ENCODE results near the gene CENPF. TPM values are rescaled to one million over a fixed set of nuclear protein-coding genes. Genes with fewer than 3 reads are reported as not detected.
"Not testable (repeated sequence)": the region's sequence is repeated elsewhere in the genome, so short reads cannot be mapped to it uniquely, and the experiment has no call there.

Gene CENPF
- total RNA-seq, 2 donors from 2014 or later: 2.9 to 10.9 TPM

DNA sequence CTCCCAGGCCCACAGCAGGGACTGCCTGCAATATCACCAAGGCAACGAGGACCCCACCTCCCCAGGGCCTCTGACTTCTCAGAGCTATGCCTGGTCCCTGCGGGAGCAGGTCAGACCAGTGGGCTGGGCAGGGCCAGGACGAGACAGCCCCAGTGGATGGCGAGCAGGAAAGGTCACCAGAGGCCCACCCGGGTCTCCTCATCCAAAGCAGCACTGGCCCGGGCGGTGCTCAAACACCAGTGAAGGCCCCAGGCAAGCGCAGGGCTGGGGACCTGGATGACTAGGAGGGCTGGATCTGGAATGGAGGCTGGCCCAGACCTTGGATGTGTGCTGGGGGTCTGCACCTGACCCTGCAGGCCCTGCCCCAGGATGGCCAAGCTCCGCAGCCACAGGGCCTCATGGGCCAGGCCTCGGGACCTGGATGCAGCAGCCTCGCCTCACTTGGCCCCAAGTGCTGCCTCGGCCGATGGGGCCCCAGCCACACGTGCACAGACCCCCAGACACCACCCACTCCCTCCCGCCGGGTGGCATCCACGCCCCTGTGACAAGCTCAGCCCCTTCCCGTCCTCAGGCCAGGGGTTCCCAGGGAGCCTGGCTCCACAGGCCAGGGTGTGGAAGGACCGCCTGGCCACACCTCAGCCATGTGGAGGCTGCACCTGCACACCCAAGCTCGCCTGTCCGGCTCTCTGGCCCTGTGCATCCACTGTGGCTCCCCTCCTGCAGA, 4.7 kb downstream of the CENPF start:
- DNase-seq (ENCODE audit: low spot score); H3K36me3 ChIP-seq; H3K27ac ChIP-seq; intact Hi-C loops (cut with DNase I); H3K27me3 ChIP-seq (replicated peaks; ENCODE audit: insufficient read depth); H3K4me3 ChIP-seq; H3K9me3 ChIP-seq; H3K4me1 ChIP-seq (replicated peaks): not testable (repeated sequence)
- 95% methylated on average over 16 of the region's 21 CpGs for WGBS

DNA sequence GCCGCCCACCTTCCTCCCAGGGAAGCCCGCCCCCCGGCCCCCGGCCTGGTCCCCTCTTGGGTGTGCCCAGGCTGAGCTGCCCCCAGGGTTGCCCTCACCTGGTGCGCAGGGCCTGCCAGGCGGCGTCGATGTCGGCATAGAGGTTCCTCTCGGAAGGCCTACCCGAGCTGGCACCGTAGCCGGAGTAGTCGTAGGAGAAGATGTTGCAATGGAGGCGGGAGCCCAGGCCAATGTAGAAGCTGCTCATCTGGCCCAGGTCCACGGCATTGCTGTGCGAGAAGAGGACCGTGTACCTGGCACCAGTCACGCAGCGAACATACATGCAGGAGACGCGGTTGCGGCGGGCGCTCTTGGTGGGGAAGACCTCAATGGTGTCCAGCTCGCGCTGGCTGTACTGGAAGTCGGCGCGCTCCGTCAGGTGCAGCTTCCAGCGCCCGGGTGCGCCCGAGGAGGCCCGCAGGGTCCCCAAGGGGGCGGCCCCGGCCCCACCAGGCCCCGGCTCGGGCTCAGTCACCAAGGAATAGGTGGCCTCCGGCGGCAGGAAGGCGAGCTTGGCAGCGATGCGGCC, 5.3 kb downstream of the CENPF start:
- intact Hi-C loops (cut with DNase I); DNase-seq (ENCODE audit: low spot score); H3K36me3 ChIP-seq; H3K4me3 ChIP-seq; H3K9me3 ChIP-seq; H3K4me1 ChIP-seq (replicated peaks); H3K27me3 ChIP-seq (replicated peaks; ENCODE audit: insufficient read depth); H3K27ac ChIP-seq: not testable (repeated sequence)
- 97% methylated on average over 42 of the region's 45 CpGs for WGBS

DNA sequence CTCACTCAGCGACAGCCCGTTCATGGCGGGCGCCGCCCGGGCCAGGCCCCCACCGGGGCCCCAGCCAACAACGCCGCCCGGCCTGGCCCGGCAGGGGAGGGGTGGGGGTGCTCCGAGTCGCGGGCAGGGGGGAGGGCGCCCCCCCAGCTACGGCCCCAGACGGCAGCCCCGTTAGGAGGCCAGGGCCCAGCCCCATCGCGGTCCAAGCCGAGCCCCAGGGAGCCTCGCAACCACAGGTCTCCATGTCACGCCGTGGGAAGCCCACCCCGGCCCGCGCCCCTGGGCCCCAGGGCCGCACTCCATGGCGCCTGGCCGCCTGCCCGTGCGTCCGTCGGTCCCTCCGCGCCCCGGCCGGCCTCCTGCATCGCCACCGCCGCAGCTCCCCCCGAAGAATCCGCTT, 5.8 kb downstream of the CENPF start:
- H3K4me1 ChIP-seq (replicated peaks); H3K27me3 ChIP-seq (replicated peaks; ENCODE audit: insufficient read depth); H3K27ac ChIP-seq; intact Hi-C loops (cut with DNase I); H3K36me3 ChIP-seq; DNase-seq (ENCODE audit: low spot score); H3K4me3 ChIP-seq; H3K9me3 ChIP-seq: not testable (repeated sequence)
- 98% methylated on average over 42 of the region's 43 CpGs for WGBS

DNA sequence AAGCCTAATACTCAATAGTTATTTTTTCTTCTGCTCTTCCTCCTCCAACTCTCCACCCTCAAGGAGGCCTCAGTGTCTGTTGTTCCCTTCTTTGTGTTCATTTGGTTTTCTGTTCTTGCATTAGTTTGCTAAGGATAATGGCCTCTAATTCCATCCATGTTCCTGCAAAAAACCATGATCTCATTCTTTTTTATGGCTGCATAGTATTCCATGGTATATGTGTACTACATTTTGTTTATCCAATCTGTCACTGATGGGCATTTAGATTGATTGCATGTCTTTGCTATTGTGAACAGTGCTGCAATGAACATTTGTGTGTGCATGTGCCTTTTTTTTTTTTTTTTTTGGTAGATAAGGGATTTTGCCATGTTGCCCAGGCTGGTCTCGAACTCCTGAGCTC, 6.7 kb downstream of the CENPF start:
- WGBS: 69% methylated on average over 1 of the region's 1 CpG
- Histone ChIP-seq H3K9me3 (no peaks in the 10 kb centered on the region), H3K27me3 (replicated peaks; ENCODE audit: insufficient read depth) (no peaks in the 10 kb centered on the region), H3K4me1 (replicated peaks) (no peaks in the 10 kb centered on the region), H3K27ac (no peak overlapping the region), H3K36me3 (no peaks in the 10 kb centered on the region), H3K4me3 (no peak overlapping the region)
- no peak for TF ChIP-seq POLR2AphosphoS5 (IDR thresholded peaks at IDR 0.05)
- TF ChIP-seq, protein P1, sequence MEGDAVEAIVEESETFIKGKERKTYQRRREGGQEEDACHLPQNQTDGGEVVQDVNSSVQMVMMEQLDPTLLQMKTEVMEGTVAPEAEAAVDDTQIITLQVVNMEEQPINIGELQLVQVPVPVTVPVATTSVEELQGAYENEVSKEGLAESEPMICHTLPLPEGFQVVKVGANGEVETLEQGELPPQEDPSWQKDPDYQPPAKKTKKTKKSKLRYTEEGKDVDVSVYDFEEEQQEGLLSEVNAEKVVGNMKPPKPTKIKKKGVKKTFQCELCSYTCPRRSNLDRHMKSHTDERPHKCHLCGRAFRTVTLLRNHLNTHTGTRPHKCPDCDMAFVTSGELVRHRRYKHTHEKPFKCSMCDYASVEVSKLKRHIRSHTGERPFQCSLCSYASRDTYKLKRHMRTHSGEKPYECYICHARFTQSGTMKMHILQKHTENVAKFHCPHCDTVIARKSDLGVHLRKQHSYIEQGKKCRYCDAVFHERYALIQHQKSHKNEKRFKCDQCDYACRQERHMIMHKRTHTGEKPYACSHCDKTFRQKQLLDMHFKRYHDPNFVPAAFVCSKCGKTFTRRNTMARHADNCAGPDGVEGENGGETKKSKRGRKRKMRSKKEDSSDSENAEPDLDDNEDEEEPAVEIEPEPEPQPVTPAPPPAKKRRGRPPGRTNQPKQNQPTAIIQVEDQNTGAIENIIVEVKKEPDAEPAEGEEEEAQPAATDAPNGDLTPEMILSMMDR (IDR thresholded peaks at IDR 0.05): no peak
- no peak for TF ChIP-seq POLR2A (IDR thresholded peaks at IDR 0.05)
- intact Hi-C loops (cut with DNase I): no loop called here
- no peak for DNase-seq (ENCODE audit: low spot score)

DNA sequence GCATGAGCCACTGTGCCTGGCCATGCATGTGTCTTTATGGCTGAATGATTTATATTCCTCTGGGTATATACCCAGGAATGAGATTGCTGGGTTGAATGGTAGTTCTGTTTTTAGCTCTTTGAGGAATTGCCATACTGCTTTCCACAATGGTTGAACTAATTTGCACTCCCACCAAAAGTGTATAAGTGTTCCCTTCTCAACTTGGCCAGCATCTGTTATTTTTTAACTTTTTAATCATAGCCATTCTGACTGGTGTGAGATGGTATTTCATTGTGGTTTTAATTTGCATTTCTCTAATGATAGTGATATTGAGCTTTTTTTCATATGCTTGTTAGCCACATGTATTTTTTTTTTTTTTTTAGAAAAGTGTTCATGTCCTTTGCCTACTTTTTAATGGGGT, 7.1 kb downstream of the CENPF start:
- not testable (repeated sequence) for H3K9me3 ChIP-seq

DNA sequence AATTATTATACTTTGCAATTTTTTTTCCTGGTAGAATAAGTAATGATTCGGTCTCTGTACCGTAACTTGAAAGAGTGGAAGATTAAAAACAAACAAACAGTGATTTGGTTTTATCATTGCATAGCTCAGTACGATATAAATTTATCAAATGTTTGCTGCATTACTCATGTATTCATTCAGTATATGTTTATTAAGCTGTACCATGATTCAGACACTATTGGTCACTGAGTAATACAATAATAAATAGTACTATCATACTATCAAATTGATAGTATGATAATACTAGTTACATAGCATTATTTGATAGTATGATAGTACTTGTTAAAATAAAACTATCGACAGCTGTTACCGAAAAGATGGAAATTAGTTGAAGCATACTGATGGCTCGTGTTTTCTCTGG, 12.1 kb downstream of the CENPF start:
- Histone ChIP-seq H3K36me3 (no peaks in the 10 kb centered on the region), H3K4me3 (no peak overlapping the region), H3K4me1 (replicated peaks) (no peaks in the 10 kb centered on the region), H3K27ac (no peak overlapping the region), H3K9me3 (no peaks in the 10 kb centered on the region), H3K27me3 (replicated peaks; ENCODE audit: insufficient read depth) (peaks cover 2% of the 10 kb centered on the region)
- 94% methylated on average over 6 of the region's 6 CpGs for WGBS
- TF ChIP-seq POLR2AphosphoS5 (IDR thresholded peaks at IDR 0.05): no peak
- TF ChIP-seq, protein P1 (IDR thresholded peaks at IDR 0.05): no peak
- TF ChIP-seq POLR2A (IDR thresholded peaks at IDR 0.05): no peak
- DNase-seq (ENCODE audit: low spot score): no peak
- intact Hi-C loops (cut with DNase I): no loop called here

More for the DNA sequence above, 7.1 kb downstream of the CENPF start:
- H3K27me3 ChIP-seq (replicated peaks; ENCODE audit: insufficient read depth); DNase-seq (ENCODE audit: low spot score); H3K4me3 ChIP-seq; intact Hi-C loops (cut with DNase I); H3K4me1 ChIP-seq (replicated peaks); H3K36me3 ChIP-seq; H3K27ac ChIP-seq: not testable (repeated sequence)

DNA sequence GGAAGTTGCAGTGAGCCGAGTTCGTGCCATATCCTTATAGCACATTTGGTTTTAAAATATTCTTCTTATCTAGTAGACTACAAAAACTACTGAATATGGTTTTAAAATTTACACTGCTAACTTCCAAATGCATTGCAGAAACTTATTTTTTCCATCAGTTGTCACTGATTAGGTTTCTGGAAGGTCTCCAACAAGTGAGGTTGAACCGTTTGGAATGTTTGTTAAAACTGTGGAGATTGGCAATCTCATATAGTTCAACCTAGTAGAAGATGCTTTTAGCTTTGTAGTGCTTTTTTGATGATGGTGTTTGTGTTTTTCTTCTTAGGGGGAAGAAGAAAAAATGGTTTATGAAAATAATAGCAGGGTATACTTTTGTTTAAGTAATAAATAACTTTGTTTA, 12.9 kb downstream of the CENPF start:
- Histone ChIP-seq H3K9me3 (no peaks in the 10 kb centered on the region), H3K27me3 (replicated peaks; ENCODE audit: insufficient read depth) (peaks cover 2% of the 10 kb centered on the region), H3K36me3 (no peaks in the 10 kb centered on the region), H3K27ac (no peak overlapping the region), H3K4me3 (no peak overlapping the region), H3K4me1 (replicated peaks) (no peaks in the 10 kb centered on the region)
- TF ChIP-seq POLR2A (IDR thresholded peaks at IDR 0.05) (no peak), POLR2AphosphoS5 (IDR thresholded peaks at IDR 0.05) (no peak)
- TF ChIP-seq, protein P1 (IDR thresholded peaks at IDR 0.05): no peak
- 71% methylated on average over 3 of the region's 3 CpGs for WGBS
- intact Hi-C loops (cut with DNase I): no loop called here
- no peak for DNase-seq (ENCODE audit: low spot score)

Measured in prostate gland (tissue), 2 donors.